ENCODE results near the gene C3. TPM values are rescaled to one million over a fixed set of nuclear protein-coding genes. Genes with fewer than 3 reads are reported as not detected.

The C3 gene
- total and polyA plus RNA-seq, 2 donors: 46.1 to 311 TPM

- H3K27me3 ChIP-seq (ENCODE audit: control insufficient read depth in 2 of 2, insufficient read depth in 1 of 2, low read length in 1 of 2): no peaks in the 10 kb centered on the region
- H3K27ac ChIP-seq (ENCODE audit: low read depth in 1 of 2, low read length in 1 of 2): no peak overlapping the region
- 96% methylated on average over 13 of the region's 13 CpGs for WGBS
- H3K36me3 ChIP-seq (ENCODE audit: control insufficient read depth in 2 of 2, insufficient read depth in 2 of 2, low read length in 1 of 2): no peaks in the 10 kb centered on the region
- H3K4me3 ChIP-seq (ENCODE audit: low read length in 2 of 2): no peak overlapping the region
- DNase-seq (ENCODE audit: low read depth in 6 of 9, low spot score in 9 of 9): no peak
- H3K4me1 ChIP-seq (ENCODE audit: control insufficient read depth in 2 of 2, insufficient read depth in 2 of 2, low read length in 2 of 2): no peaks in the 10 kb centered on the region
- H3K9me3 ChIP-seq (ENCODE audit: control insufficient read depth in 2 of 2, insufficient read depth in 1 of 2, low read length in 1 of 2): peaks cover 0 to 4% of the 10 kb centered on the region in 2 donors
Observed at GRCh38 chr19:6693056-6693471, 27.4 kb downstream of the C3 start.

- H3K9me3 ChIP-seq (ENCODE audit: control insufficient read depth in 2 of 2, insufficient read depth in 1 of 2, low read length in 1 of 2): no peaks in the 10 kb centered on the region
- 91% methylated on average over 10 of the region's 10 CpGs for WGBS
- H3K36me3 ChIP-seq (ENCODE audit: control insufficient read depth in 2 of 2, insufficient read depth in 2 of 2, low read length in 1 of 2): no peaks in the 10 kb centered on the region
- H3K27ac ChIP-seq (ENCODE audit: low read depth in 1 of 2, low read length in 1 of 2): no peak overlapping the region
- H3K27me3 ChIP-seq (ENCODE audit: control insufficient read depth in 2 of 2, insufficient read depth in 1 of 2, low read length in 1 of 2): no peaks in the 10 kb centered on the region
- H3K4me3 ChIP-seq (ENCODE audit: low read length in 2 of 2): no peak overlapping the region
- H3K4me1 ChIP-seq (ENCODE audit: control insufficient read depth in 2 of 2, insufficient read depth in 2 of 2, low read length in 2 of 2): no peaks in the 10 kb centered on the region
- no peak for DNase-seq (ENCODE audit: low read depth in 6 of 9, low spot score in 9 of 9)
Observed at GRCh38 chr19:6692027-6692426, 28.4 kb downstream of the C3 start.

GRCh38 chr19:6691342-6691741 is 29.1 kb downstream of the C3 start:
- no peak overlapping the region for H3K4me3 ChIP-seq (ENCODE audit: low read length in 2 of 2)
- H3K36me3 ChIP-seq (ENCODE audit: control insufficient read depth in 2 of 2, insufficient read depth in 2 of 2, low read length in 1 of 2): no peaks in the 10 kb centered on the region
- H3K4me1 ChIP-seq (ENCODE audit: control insufficient read depth in 2 of 2, insufficient read depth in 2 of 2, low read length in 2 of 2): no peaks in the 10 kb centered on the region
- DNase-seq (ENCODE audit: low read depth in 6 of 9, low spot score in 9 of 9): no peak
- no peaks in the 10 kb centered on the region for H3K9me3 ChIP-seq (ENCODE audit: control insufficient read depth in 2 of 2, insufficient read depth in 1 of 2, low read length in 1 of 2)
- H3K27me3 ChIP-seq (ENCODE audit: control insufficient read depth in 2 of 2, insufficient read depth in 1 of 2, low read length in 1 of 2): no peaks in the 10 kb centered on the region
- WGBS: 91% methylated on average over 8 of the region's 8 CpGs
- no peak overlapping the region for H3K27ac ChIP-seq (ENCODE audit: low read depth in 1 of 2, low read length in 1 of 2)

- Histone ChIP-seq H3K27me3 (ENCODE audit: control insufficient read depth in 2 of 2, insufficient read depth in 1 of 2, low read length in 1 of 2) (no peaks in the 10 kb centered on the region), H3K4me3 (ENCODE audit: low read length in 2 of 2) (no peak overlapping the region), H3K4me1 (ENCODE audit: control insufficient read depth in 2 of 2, insufficient read depth in 2 of 2, low read length in 2 of 2) (no peaks in the 10 kb centered on the region), H3K9me3 (ENCODE audit: control insufficient read depth in 2 of 2, insufficient read depth in 1 of 2, low read length in 1 of 2) (no peaks in the 10 kb centered on the region), H3K27ac (ENCODE audit: low read depth in 1 of 2, low read length in 1 of 2) (no peak overlapping the region), H3K36me3 (ENCODE audit: control insufficient read depth in 2 of 2, insufficient read depth in 2 of 2, low read length in 1 of 2) (no peaks in the 10 kb centered on the region)
- DNase-seq (ENCODE audit: low read depth in 6 of 9, low spot score in 9 of 9): no peak
- WGBS: 96% methylated on average over 11 of the region's 11 CpGs
Observed at GRCh38 chr19:6690160-6690885, 30.1 kb downstream of the C3 start.

- 77% methylated on average over 5 of the region's 5 CpGs for WGBS
Observed at GRCh38 chr19:6687114-6687513, 33.3 kb downstream of the C3 start.

GRCh38 chr19:6686628-6686975 is 33.8 kb downstream of the C3 start:
- no peak for DNase-seq (ENCODE audit: low read depth in 6 of 9, low spot score in 9 of 9)
- Histone ChIP-seq H3K27me3 (ENCODE audit: control insufficient read depth in 2 of 2, insufficient read depth in 1 of 2, low read length in 1 of 2) (peaks cover 0 to 2% of the 10 kb centered on the region in 2 donors), H3K4me1 (ENCODE audit: control insufficient read depth in 2 of 2, insufficient read depth in 2 of 2, low read length in 2 of 2) (no peaks in the 10 kb centered on the region), H3K36me3 (ENCODE audit: control insufficient read depth in 2 of 2, insufficient read depth in 2 of 2, low read length in 1 of 2) (no peaks in the 10 kb centered on the region), H3K9me3 (ENCODE audit: control insufficient read depth in 2 of 2, insufficient read depth in 1 of 2, low read length in 1 of 2) (no peaks in the 10 kb centered on the region), H3K4me3 (ENCODE audit: low read length in 2 of 2) (no peak overlapping the region), H3K27ac (ENCODE audit: low read depth in 1 of 2, low read length in 1 of 2) (no peak overlapping the region)
- WGBS: 93% methylated on average over 4 of the region's 4 CpGs

More at GRCh38 chr19:6687114-6687513, 33.3 kb downstream of the C3 start:
- H3K27me3 ChIP-seq (ENCODE audit: control insufficient read depth in 2 of 2, insufficient read depth in 1 of 2, low read length in 1 of 2): no peaks in the 10 kb centered on the region
- no peak for DNase-seq (ENCODE audit: low read depth in 6 of 9, low spot score in 9 of 9)
- H3K36me3 ChIP-seq (ENCODE audit: control insufficient read depth in 2 of 2, insufficient read depth in 2 of 2, low read length in 1 of 2): no peaks in the 10 kb centered on the region
- no peak overlapping the region for H3K27ac ChIP-seq (ENCODE audit: low read depth in 1 of 2, low read length in 1 of 2)
- no peak overlapping the region for H3K4me3 ChIP-seq (ENCODE audit: low read length in 2 of 2)
- no peaks in the 10 kb centered on the region for H3K9me3 ChIP-seq (ENCODE audit: control insufficient read depth in 2 of 2, insufficient read depth in 1 of 2, low read length in 1 of 2)
- no peaks in the 10 kb centered on the region for H3K4me1 ChIP-seq (ENCODE audit: control insufficient read depth in 2 of 2, insufficient read depth in 2 of 2, low read length in 2 of 2)

- Histone ChIP-seq H3K9me3 (ENCODE audit: control insufficient read depth in 2 of 2, insufficient read depth in 1 of 2, low read length in 1 of 2) (no peaks in the 10 kb centered on the region), H3K27ac (ENCODE audit: low read depth in 1 of 2, low read length in 1 of 2) (no peak overlapping the region), H3K4me3 (ENCODE audit: low read length in 2 of 2) (no peak overlapping the region), H3K4me1 (ENCODE audit: control insufficient read depth in 2 of 2, insufficient read depth in 2 of 2, low read length in 2 of 2) (no peaks in the 10 kb centered on the region), H3K36me3 (ENCODE audit: control insufficient read depth in 2 of 2, insufficient read depth in 2 of 2, low read length in 1 of 2) (no peaks in the 10 kb centered on the region), H3K27me3 (ENCODE audit: control insufficient read depth in 2 of 2, insufficient read depth in 1 of 2, low read length in 1 of 2) (peaks cover 0 to 3% of the 10 kb centered on the region in 2 donors)
- WGBS: 91% methylated on average over 15 of the region's 15 CpGs
- DNase-seq (ENCODE audit: low read depth in 6 of 9, low spot score in 9 of 9): no peak
Observed at GRCh38 chr19:6685962-6686627, 34.4 kb downstream of the C3 start.

- WGBS: 86% methylated on average over 4 of the region's 4 CpGs
- Histone ChIP-seq H3K27ac (ENCODE audit: low read depth in 1 of 2, low read length in 1 of 2) (no peak overlapping the region), H3K9me3 (ENCODE audit: control insufficient read depth in 2 of 2, insufficient read depth in 1 of 2, low read length in 1 of 2) (no peaks in the 10 kb centered on the region), H3K4me3 (ENCODE audit: low read length in 2 of 2) (no peak overlapping the region), H3K36me3 (ENCODE audit: control insufficient read depth in 2 of 2, insufficient read depth in 2 of 2, low read length in 1 of 2) (no peaks in the 10 kb centered on the region), H3K27me3 (ENCODE audit: control insufficient read depth in 2 of 2, insufficient read depth in 1 of 2, low read length in 1 of 2) (peaks cover 0 to 3% of the 10 kb centered on the region in 2 donors), H3K4me1 (ENCODE audit: control insufficient read depth in 2 of 2, insufficient read depth in 2 of 2, low read length in 2 of 2) (no peaks in the 10 kb centered on the region)
- DNase-seq (ENCODE audit: low read depth in 6 of 9, low spot score in 9 of 9): no peak
Observed at GRCh38 chr19:6685482-6685881, 35.0 kb downstream of the C3 start.

GRCh38 chr19:6683971-6684370 is 36.5 kb downstream of the C3 start:
- Histone ChIP-seq H3K36me3 (ENCODE audit: control insufficient read depth in 2 of 2, insufficient read depth in 2 of 2, low read length in 1 of 2) (no peaks in the 10 kb centered on the region), H3K4me1 (ENCODE audit: control insufficient read depth in 2 of 2, insufficient read depth in 2 of 2, low read length in 2 of 2) (no peaks in the 10 kb centered on the region), H3K9me3 (ENCODE audit: control insufficient read depth in 2 of 2, insufficient read depth in 1 of 2, low read length in 1 of 2) (peaks cover 0 to 3% of the 10 kb centered on the region in 2 donors), H3K4me3 (ENCODE audit: low read length in 2 of 2) (no peak overlapping the region), H3K27me3 (ENCODE audit: control insufficient read depth in 2 of 2, insufficient read depth in 1 of 2, low read length in 1 of 2) (peaks cover 0 to 6% of the 10 kb centered on the region in 2 donors), H3K27ac (ENCODE audit: low read depth in 1 of 2, low read length in 1 of 2) (no peak overlapping the region)
- WGBS: 96% methylated on average over 4 of the region's 4 CpGs
- DNase-seq (ENCODE audit: low read depth in 6 of 9, low spot score in 9 of 9): no peak
